PC-3 (cell line): ENCODE measurements around the gene SLC13A3. TPM values are rescaled to one million over a fixed set of nuclear protein-coding genes. Genes with fewer than 3 reads are reported as not detected.

Source experiments
- ATAC-seq: fragments of 200-7000 bp; cut with Tn5 transposase; 2 replicates; pipeline ENCODE4 v1.9.1; 2020; ENCODE audit warnings: mild to moderate bottlenecking, moderate library complexity
- BruUV-seq: library from RNA; stranded (reverse); fragments of 400-500 nt; replicated peaks from 2 replicates; lab custom pipeline; 2021; lab: Mats Ljungman, UMichigan
- CTCF ChIA-PET: fragments of 300-600 bp; sonication (Branson Sonifier 250); formaldehyde crosslinking; loops from one replicate; lab custom pipeline; 2022; ENCODE audit warnings: antibody characterized with exemption; lab: Charles Lee
- POLR2A ChIA-PET: fragments of 300-600 bp; sonication (Branson Sonifier 250); formaldehyde crosslinking; loops from one replicate; lab custom pipeline; 2022; ENCODE audit warnings: antibody characterized with exemption; ENCODE audit not compliant: unreplicated experiment; lab: Charles Lee
- DNase-seq: peaks from one replicate; pipeline ENCODE4 v3.0.0-alpha.2; 2015
- H2AFZ ChIP-seq: fragments of 300-600 bp; sonication (generic); 2 replicates; pipeline ENCODE4 v1.6.0; 2016; ENCODE audit warnings: antibody characterized with exemption, low read length
- H3F3A ChIP-seq: fragments of 300-600 bp; sonication (generic); one replicate; pipeline ENCODE4 v1.6.0; 2017; ENCODE audit warnings: antibody characterized with exemption, low read length, control low read depth, mild to moderate bottlenecking; ENCODE audit not compliant: unreplicated experiment
- H3K27ac ChIP-seq: fragments of 300-600 bp; sonication (generic); 2 replicates; pipeline ENCODE4 v1.5.1; 2016; ENCODE audit warnings: mild to moderate bottlenecking, low read length
- H3K27me3 ChIP-seq: fragments of 300-600 bp; sonication (generic); 2 replicates; pipeline ENCODE4 v1.6.1; 2016; ENCODE audit warnings: low read length, mixed read lengths
- H3K36me3 ChIP-seq: fragments of 300-600 bp; sonication (generic); 2 replicates; pipeline ENCODE4 v1.6.1; 2016; ENCODE audit warnings: low read depth, mixed run types, low read length, mixed read lengths
- H3K4me1 ChIP-seq: fragments of 300-600 bp; sonication (generic); 2 replicates; pipeline ENCODE4 v1.5.1; 2016; ENCODE audit warnings: low read length; ENCODE audit not compliant: insufficient read depth
- H3K4me2 ChIP-seq: fragments of 300-600 bp; sonication (generic); 2 replicates; pipeline ENCODE4 v1.6.0; 2016; ENCODE audit warnings: low read length
- H3K4me3 ChIP-seq: fragments of 300-600 bp; sonication (generic); 2 replicates; pipeline ENCODE4 v1.5.1; 2016; ENCODE audit warnings: mild to moderate bottlenecking, low read length, mixed read lengths
- H3K79me2 ChIP-seq: fragments of 300-600 bp; sonication (generic); 2 replicates; pipeline ENCODE4 v1.6.1; 2017; ENCODE audit warnings: low read length, mixed read lengths
- H3K9ac ChIP-seq: fragments of 300-600 bp; sonication (generic); 2 replicates; pipeline ENCODE4 v1.6.0; 2016; ENCODE audit warnings: mild to moderate bottlenecking, low read length
- H3K9me2 ChIP-seq: fragments of 300-600 bp; sonication (generic); replicated peaks from 2 replicates; pipeline ENCODE4 v1.6.1; 2016; ENCODE audit warnings: mixed run types, low read length, mixed read lengths
- H3K9me3 ChIP-seq: fragments of 300-600 bp; sonication (generic); 2 replicates; pipeline ENCODE4 v1.6.1; 2016; ENCODE audit warnings: low read length, mixed read lengths
- H4K20me1 ChIP-seq: fragments of 300-600 bp; sonication (generic); 2 replicates; pipeline ENCODE4 v1.6.1; 2016; ENCODE audit warnings: low read length, mixed read lengths
- EZH2 ChIP-seq: fragments of 300-600 bp; sonication (generic); IDR thresholded peaks from one replicate; pipeline ENCODE4 v1.6.1; 2017; ENCODE audit warnings: antibody characterized with exemption, mild to moderate bottlenecking, low read length; ENCODE audit not compliant: unreplicated experiment
- EZH2phosphoT487 ChIP-seq: fragments of 300-600 bp; sonication (generic); IDR thresholded peaks from 2 replicates; pipeline ENCODE4 v1.6.1; 2018; ENCODE audit warnings: mild to moderate bottlenecking, antibody characterized with exemption, low read length, borderline replicate concordance
- intact Hi-C: fragments of 100-400 bp; cut with micrococcal nuclease; formaldehyde crosslinking; loops from 2 replicates; pipeline ENCODE4 v1.9.0; 2023
- total RNA-seq: library from RNA; depleted of rRNA; stranded (reverse); fragments of >200 nt; gene quantifications from 2 replicates; pipeline ENCODE4 v1.2.3, GENCODE V29; 2014
- TF ChIP-seq, protein P1 (sequence below): fragments of 300-600 bp; sonication (generic); conservative IDR thresholded peaks from 2 replicates; pipeline ENCODE4 v1.5.1; 2017; ENCODE audit warnings: antibody characterized with exemption, low read depth, mild to moderate bottlenecking, low read length

SLC13A3 gene
- total RNA-seq, 1 experiment from 2014 or later = not detected

DNA sequence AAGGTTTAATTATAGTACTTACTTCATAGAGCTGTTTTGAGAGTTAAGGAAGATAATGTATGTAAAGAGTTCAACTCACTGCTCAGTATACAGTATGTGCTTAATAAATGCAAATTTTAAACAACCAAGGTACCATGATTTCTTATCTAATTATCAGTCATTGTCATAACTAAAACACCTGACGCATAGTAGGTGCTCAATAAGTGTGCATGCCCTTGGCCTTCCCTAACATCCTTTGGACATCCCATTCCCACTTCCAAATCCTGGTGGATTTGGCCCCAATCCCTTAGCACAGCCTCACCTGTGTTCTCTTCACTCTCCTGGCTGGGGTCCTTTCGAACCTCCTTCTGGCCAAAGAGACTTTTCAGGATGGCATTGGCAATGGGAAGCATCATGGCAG, 41.1 kb downstream of the SLC13A3 start:
- no peak overlapping the region for H3K4me2 ChIP-seq
- TF ChIP-seq, protein P1, sequence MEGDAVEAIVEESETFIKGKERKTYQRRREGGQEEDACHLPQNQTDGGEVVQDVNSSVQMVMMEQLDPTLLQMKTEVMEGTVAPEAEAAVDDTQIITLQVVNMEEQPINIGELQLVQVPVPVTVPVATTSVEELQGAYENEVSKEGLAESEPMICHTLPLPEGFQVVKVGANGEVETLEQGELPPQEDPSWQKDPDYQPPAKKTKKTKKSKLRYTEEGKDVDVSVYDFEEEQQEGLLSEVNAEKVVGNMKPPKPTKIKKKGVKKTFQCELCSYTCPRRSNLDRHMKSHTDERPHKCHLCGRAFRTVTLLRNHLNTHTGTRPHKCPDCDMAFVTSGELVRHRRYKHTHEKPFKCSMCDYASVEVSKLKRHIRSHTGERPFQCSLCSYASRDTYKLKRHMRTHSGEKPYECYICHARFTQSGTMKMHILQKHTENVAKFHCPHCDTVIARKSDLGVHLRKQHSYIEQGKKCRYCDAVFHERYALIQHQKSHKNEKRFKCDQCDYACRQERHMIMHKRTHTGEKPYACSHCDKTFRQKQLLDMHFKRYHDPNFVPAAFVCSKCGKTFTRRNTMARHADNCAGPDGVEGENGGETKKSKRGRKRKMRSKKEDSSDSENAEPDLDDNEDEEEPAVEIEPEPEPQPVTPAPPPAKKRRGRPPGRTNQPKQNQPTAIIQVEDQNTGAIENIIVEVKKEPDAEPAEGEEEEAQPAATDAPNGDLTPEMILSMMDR = no peak
- TF ChIP-seq EZH2 = no peak
- H3K4me1 ChIP-seq = no peaks in the 10 kb centered on the region
- H3K36me3 ChIP-seq = no peaks in the 10 kb centered on the region
- no peak for ATAC-seq
- no peaks in the 10 kb centered on the region for H4K20me1 ChIP-seq
- no TSS peak for BruUV-seq
- intact Hi-C loops = no loop called here
- peaks cover 6% of the 10 kb centered on the region; the same call in 1 of the 2 replicates for H3K27me3 ChIP-seq
- H3K27ac ChIP-seq = no peak overlapping the region
- no peak for DNase-seq
- no peaks in the 10 kb centered on the region for H3F3A ChIP-seq
- H3K4me3 ChIP-seq = no peak overlapping the region
- H2AFZ ChIP-seq = no peak overlapping the region
- POLR2A ChIA-PET = no interaction called here
- H3K79me2 ChIP-seq = no peaks in the 10 kb centered on the region
- CTCF ChIA-PET = no interaction called here
- 0 out of 2 replicates have a peak, but pooled peaks cover 3% of the 10 kb centered on the region for H3K9me2 ChIP-seq
- no peaks in the 10 kb centered on the region for H3K9me3 ChIP-seq
- H3K9ac ChIP-seq = no peak overlapping the region

DNA sequence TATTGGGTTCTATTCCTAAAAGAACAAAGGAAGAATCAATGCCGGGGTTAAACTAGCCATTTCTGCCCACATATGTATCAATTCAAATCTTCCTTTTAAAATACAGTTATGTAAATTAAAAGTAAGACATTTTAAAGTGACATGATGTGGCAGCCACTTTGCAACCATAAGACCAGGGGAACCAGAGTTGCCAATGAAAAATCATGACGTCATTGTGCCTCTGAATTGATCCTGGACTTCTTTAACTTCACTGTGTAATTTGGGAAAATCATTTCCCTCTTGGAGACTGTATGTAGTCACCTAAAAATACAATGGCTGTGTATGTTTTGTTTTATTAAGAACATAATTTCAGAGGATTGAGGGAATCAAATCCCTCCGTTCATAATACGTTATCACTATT, 42.2 kb downstream of the SLC13A3 start:
- Histone ChIP-seq H3K4me1 (no peaks in the 10 kb centered on the region), H3K9me3 (no peaks in the 10 kb centered on the region), H3F3A (no peaks in the 10 kb centered on the region), H3K27ac (no peak overlapping the region), H3K36me3 (no peaks in the 10 kb centered on the region), H3K79me2 (no peaks in the 10 kb centered on the region), H3K27me3 (peaks cover 3% of the 10 kb centered on the region; the same call in 1 of the 2 replicates), H3K4me3 (no peak overlapping the region), H2AFZ (no peak overlapping the region), H4K20me1 (no peaks in the 10 kb centered on the region), H3K9ac (no peak overlapping the region), H3K9me2 (0 out of 2 replicates have a peak, but pooled peaks cover 3% of the 10 kb centered on the region), H3K4me2 (no peak overlapping the region)
- ChIA-PET POLR2A (no interaction called here), CTCF (no interaction called here)
- TF ChIP-seq EZH2phosphoT487 (no peak), EZH2 (no peak)
- TF ChIP-seq, protein P1 = no peak
- BruUV-seq = no TSS peak
- DNase-seq (no peak), ATAC-seq (no peak)
- intact Hi-C loops = no loop called here

DNA sequence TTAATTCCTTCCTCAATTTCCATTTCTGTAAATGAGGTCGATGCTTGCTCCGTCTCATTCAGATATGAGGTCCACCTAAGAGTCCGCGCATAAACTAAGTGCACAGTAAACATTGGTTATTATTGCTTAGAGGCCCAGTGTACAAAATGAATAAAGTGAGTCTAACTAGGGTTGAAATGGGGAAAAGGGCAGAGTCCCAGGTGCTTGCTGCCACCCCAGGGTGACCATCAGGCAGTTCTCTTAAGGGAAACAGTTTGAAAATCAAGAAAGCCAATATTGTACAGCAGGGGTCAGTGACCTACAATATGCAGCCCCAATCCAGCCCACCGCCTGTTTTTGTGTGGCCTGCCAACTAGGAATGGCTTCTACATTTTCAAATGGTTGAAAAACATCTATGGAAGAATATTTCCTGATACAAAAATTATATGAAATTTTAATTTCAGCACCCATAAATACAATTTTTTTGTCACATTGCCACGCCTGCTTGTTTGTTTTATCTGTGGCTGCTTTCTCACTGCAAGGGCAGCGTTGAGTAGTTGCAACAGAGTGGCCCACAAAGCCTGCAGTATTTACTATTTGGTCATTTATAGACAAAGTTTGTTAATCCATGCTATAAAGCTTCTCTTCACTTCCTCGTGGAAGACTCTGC, 43.3 kb downstream of the SLC13A3 start:
- CTCF ChIA-PET = no interaction called here
- no peak overlapping the region for H3K4me2 ChIP-seq
- 0 out of 2 replicates have a peak, but pooled peaks cover 3% of the 10 kb centered on the region for H3K9me2 ChIP-seq
- no peaks in the 10 kb centered on the region for H4K20me1 ChIP-seq
- POLR2A ChIA-PET = no interaction called here
- DNase-seq = no peak
- no peaks in the 10 kb centered on the region for H3K36me3 ChIP-seq
- H3K27ac ChIP-seq = no peak overlapping the region
- H3F3A ChIP-seq = no peaks in the 10 kb centered on the region
- H3K9me3 ChIP-seq = no peaks in the 10 kb centered on the region
- H3K4me3 ChIP-seq = no peak overlapping the region
- intact Hi-C loops = no loop called here
- BruUV-seq = no TSS peak
- TF ChIP-seq, protein P1 = no peak
- TF ChIP-seq EZH2phosphoT487 (no peak), EZH2 (no peak)
- no peaks in the 10 kb centered on the region for H3K4me1 ChIP-seq
- H3K9ac ChIP-seq = no peak overlapping the region
- peaks cover 3% of the 10 kb centered on the region; the same call in 1 of the 2 replicates for H3K27me3 ChIP-seq
- no peaks in the 10 kb centered on the region for H3K79me2 ChIP-seq
- no peak overlapping the region for H2AFZ ChIP-seq
- ATAC-seq = no peak
